GM08714 (cell line): ENCODE results near the gene SRP54.
"Not testable (repeated sequence)": the region's sequence is repeated elsewhere in the genome, so short reads cannot be mapped to it uniquely, and the experiment has no call there.

Experiments
- H3K4me3 ChIP-seq: fragments of 200-500 bp; sonication (Bioruptor generic); 2 replicates; pipeline ENCODE4 v1.5.1; 2014; ENCODE audit warnings: mild to moderate bottlenecking, low read length, inconsistent platforms
- ZNF274 ChIP-seq: IDR thresholded peaks from 2 replicates; pipeline ENCODE4 v1.6.1; 2012; ENCODE audit warnings: mild to moderate bottlenecking, low read depth, low read length

The SRP54 gene

GRCh38 chr14:34982421-34983147 is at the start of gene SRP54:
Gene SRP54 (plus strand): TSS chr14:34982992. CDS start chr14:34996710, 13,718 bp downstream.
- no peak for TF ChIP-seq ZNF274
- peak within 1 kb of the TSS; percentile 89 for H3K4me3 ChIP-seq

GRCh38 chr14:34933301-34933700 is 49.5 kb upstream of the SRP54 start:
- no peak for TF ChIP-seq ZNF274
- H3K4me3 ChIP-seq, result no peak overlapping the region

DNA sequence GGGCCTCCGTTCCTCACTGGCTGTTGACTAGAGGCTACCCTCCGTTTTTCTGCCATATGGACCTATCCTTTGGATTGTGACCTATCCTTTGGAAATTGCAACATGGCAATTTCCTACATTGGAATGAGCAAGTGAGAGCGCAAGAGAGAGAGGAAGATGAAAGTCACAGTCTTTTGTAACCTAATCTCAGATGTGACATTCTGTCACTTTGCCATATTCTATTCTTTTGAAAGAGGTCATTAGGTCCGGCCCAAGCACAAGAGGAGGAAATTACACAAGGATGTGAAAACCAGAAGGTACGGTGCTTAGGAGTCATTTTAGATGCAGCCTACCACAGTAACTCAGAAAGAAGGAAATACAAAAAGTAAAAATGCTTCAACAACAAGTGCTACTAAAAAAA is 47.3 kb upstream of the SRP54 start:
- no peak for TF ChIP-seq ZNF274
- no peak overlapping the region for H3K4me3 ChIP-seq

DNA sequence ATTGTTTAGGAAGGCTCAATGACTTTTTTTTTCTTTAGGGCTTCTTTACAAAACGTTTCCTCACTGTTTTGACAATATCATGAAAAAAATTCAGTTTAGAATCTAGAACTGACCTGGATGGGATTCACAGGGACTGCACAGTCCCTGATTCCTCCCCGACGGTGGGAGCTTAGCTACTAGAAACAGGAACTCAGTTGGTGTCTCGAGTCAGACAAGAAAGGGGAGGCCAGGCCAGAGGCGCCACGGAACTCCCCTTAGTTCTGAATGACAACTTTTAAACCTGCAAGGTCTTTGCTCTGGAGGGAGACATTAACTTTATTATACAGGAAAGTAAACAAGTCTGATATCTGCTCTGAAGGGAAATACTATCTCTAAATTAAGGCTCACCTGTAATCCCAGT is 45.4 kb upstream of the SRP54 start:
- H3K4me3 ChIP-seq, result no peak overlapping the region
- TF ChIP-seq ZNF274, result no peak

DNA sequence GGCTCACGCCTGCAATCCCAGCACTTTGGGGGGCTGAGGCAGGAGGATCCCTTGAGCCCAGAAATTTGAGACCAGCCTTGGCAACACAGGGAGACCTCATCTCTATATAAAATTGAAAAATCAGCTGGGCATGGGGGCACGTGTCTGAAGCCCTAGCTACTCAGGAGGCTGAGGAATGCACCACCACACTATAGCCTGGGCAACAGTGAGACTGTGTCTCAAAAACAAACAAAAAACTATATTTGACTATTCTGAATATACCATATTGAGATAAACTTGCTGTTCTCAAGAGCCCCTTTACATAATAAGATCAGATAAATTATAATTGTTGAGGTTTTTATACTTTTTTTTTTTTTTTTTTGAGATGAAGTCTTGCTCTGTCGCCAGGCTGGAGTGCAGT is 44.9 kb upstream of the SRP54 start:
- no peak for TF ChIP-seq ZNF274
- no peak overlapping the region for H3K4me3 ChIP-seq

DNA sequence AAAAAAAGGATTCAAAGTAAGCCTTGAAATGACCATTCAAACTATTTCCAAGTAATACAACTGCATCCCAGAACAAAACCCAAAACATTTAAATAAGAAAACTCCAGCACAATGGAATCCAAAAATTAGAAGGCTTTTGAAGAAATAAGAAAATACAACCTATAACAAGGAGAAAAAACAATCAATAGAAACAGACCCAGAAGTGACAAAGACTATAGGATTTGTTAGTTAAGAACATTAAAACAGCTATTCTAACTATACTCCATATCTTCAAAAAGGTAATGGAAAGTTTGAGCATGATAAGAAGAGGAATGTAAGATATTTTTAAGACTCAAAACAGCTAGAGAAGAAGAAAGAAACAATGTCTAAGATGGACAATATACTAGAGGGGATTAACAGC is 39.3 kb upstream of the SRP54 start:
- no peak for TF ChIP-seq ZNF274
- no peak overlapping the region for H3K4me3 ChIP-seq

DNA sequence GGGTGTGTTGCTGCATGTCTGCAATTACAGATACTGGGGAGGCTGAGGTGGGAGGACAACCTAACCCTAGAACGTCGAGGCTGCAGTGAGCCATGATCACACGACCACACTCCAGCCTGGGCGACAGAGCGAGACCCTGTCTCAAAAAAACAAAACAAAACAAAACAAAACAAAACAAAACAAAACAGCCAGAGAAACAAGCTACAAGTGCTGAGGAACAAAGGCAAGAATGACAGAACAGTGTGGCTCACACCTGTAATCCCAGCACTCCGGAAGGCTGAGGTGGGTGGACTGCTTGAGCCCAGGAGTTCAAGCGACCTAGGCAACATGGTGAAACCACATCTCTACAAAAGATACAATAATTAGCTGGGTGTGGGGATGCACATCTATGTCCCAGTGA is 38.0 kb upstream of the SRP54 start:
- TF ChIP-seq ZNF274, result no peak
- no peak overlapping the region for H3K4me3 ChIP-seq

GRCh38 chr14:34946699-34947098 is 36.1 kb upstream of the SRP54 start:
- no peak overlapping the region for H3K4me3 ChIP-seq
- TF ChIP-seq ZNF274, result no peak

- H3K4me3 ChIP-seq, result no peak overlapping the region
- TF ChIP-seq ZNF274, result no peak
Measured at GRCh38 chr14:34951286-34951685, 31.5 kb upstream of the SRP54 start.

DNA sequence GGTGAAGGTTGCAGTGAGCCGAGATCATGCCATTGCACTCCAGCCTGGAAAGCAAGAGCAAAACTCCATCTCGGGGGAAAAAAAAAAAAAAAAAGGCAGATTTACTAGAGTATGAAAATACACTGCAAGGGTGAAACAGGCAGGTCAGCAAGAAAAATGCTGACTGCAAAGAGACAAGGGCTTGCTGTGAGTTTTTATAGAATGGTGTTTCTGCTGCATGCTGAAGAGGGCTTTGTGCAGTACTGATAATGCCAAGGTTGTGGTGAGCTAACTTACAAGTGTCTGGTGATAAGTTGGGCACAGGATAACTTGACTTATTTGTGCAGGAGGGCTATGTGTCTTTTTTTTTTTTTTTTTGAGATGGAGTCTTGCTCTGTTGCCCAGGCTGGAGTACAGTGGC is 25.9 kb upstream of the SRP54 start:
- no peak for TF ChIP-seq ZNF274
- H3K4me3 ChIP-seq, result no peak overlapping the region

- TF ChIP-seq ZNF274, result no peak
- H3K4me3 ChIP-seq, result no peak overlapping the region
Measured at GRCh38 chr14:34957771-34958286, 25.0 kb upstream of the SRP54 start.

DNA sequence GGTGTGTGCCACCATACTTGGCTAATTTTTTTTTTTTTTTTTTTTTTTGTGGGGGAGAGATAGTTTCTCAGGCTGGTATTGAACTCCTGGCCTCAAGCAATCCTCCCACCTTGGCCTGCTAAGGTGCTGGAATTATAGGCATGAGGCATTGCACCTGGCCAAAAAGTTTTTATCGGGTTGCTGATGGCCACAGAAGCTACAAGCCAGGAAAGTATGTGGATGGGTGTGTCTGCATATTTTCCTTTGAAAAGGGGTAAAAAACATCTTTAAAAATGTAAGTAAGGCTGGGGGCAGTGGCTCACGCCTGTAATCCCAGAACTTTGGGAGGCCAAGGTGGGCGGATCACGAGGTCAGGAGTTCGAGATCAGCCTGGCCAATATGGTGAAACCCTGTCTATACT is 20.7 kb upstream of the SRP54 start:
- H3K4me3 ChIP-seq, result not testable (repeated sequence)

DNA sequence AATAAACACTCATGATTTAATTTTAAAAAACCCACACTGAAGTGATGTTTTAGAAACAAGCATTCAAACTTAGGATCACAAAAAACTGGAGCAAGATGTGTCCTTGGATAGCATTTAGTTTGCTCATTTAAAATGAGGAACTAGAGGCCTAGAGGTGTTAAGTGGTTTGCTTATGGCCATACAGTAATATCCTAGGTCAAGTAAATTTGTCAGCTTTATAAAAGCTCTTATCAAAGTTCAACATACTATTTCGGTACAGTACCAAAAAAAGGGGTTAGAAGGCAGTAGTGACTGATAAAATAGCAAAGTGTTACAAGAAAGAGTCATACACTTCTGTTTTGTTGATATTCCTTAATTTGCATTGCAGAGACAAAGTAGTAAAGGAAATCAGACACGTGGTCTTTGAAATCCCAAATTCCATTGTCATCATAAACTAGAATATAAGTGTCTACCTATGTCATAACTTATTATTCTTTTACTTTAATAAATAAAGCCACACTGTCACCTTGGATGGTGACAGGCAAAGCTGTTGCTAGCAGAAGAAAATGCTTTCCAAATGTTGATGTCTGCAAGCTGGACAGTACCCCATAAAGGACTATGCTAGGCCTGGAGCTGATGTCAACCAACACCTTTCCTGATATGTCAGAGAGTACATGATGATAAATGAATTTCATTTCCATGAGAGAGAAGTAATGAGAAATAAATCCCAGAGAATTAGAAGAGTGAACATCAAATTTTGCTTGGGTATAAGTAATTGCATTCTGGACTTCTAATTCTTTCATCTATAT is 17.6 kb upstream of the SRP54 start:
- no peak for TF ChIP-seq ZNF274
- no peak overlapping the region for H3K4me3 ChIP-seq

DNA sequence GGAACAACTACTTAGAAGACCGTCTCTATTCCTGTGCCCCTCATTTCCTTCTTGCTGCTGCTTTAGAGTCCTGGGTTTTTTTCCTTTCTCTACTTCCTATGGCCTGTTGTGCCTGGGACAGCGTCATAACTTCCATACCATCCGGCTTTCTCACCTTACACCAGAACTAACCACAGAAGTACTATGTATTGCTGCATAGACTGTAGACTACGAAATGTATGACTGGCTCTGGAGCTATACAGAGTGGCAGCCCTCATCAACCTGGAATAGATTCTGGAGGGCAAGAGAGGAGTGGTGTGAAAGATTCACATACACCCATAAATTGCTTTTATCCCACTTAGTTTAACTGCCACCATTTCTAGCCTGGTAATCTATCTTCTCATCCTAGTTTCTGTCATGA is 16.9 kb upstream of the SRP54 start:
- TF ChIP-seq ZNF274, result no peak
- H3K4me3 ChIP-seq, result no peak overlapping the region

DNA sequence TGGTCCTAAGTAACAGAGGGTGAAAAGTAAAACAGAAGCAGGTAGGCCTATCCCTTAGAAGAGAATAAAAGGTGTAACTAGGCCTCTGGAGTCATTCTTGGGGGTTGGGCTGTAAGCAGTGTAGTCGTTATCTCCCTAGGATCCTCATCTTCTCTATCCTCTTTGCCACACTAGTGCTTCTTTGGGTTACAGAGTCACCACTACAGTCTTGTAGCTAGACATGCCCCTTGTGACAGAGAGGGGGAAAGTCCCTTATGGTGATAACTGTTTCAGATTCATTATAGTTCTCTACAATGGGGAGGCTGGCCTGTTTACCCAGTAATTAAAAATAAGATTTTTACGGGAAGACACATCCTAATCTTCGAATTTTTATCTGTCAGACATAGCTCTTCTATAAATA is 16.4 kb upstream of the SRP54 start:
- TF ChIP-seq ZNF274, result no peak
- no peak overlapping the region for H3K4me3 ChIP-seq
